IMR-90 (cell line): ENCODE results near the gene ITGA2. TPM values are rescaled to one million over a fixed set of nuclear protein-coding genes. Genes with fewer than 3 reads are reported as not detected.

Source experiments
- ATAC-seq: fragments of 200-7000 bp; cut with Tn5 transposase; 2 replicates; pipeline ENCODE4 v1.9.1; 2020; ENCODE audit warnings: low read depth, mild to moderate bottlenecking, moderate library complexity
- BruUV-seq: library from RNA; stranded (reverse); fragments of 400-500 nt; replicated peaks from 2 replicates; lab custom pipeline; 2021; lab: Mats Ljungman, UMichigan
- CTCF ChIA-PET: fragments of 300-600 bp; formaldehyde crosslinking; extraction: SDS; loops from one replicate; lab custom pipeline; 2021; ENCODE audit warnings: antibody characterized with exemption; lab: Yijun Ruan, JAX
- POLR2A ChIA-PET: fragments of 300-600 bp; sonication (Branson Sonifier 250); formaldehyde crosslinking; loops from one replicate; lab custom pipeline; 2022; ENCODE audit warnings: antibody characterized with exemption; ENCODE audit not compliant: unreplicated experiment; lab: Charles Lee
- DNase-seq: peaks from one replicate; pipeline ENCODE4 v3.0.0; 2013
- H2AFZ ChIP-seq: replicated peaks from 2 replicates; pipeline ENCODE3; 2013; ENCODE audit warnings: low read length, mild to moderate bottlenecking; ENCODE audit not compliant: poor library complexity
- H2AK5ac ChIP-seq: 2 replicates; pipeline ENCODE4 v1.6.1; 2013; ENCODE audit warnings: low read depth, low read length, inconsistent platforms
- H2AK9ac ChIP-seq: replicated peaks from 2 replicates; pipeline ENCODE3; 2013; ENCODE audit warnings: mild to moderate bottlenecking, low read depth, low read length, moderate library complexity; ENCODE audit not compliant: poor library complexity
- H2BK120ac ChIP-seq: 2 replicates; pipeline ENCODE4 v1.6.1; 2013; ENCODE audit warnings: low read depth, low read length, inconsistent platforms
- H2BK15ac ChIP-seq: 3 replicates; pipeline ENCODE4 v1.6.1; 2013; ENCODE audit warnings: low read depth, low read length, inconsistent platforms
- H2BK20ac ChIP-seq: 2 replicates; pipeline ENCODE4 v1.6.1; 2013; ENCODE audit warnings: low read depth, mild to moderate bottlenecking, inconsistent platforms, low read length, moderate library complexity
- H2BK5ac ChIP-seq: 2 replicates; pipeline ENCODE4 v1.6.1; 2013; ENCODE audit warnings: mild to moderate bottlenecking, low read depth, low read length, inconsistent platforms; ENCODE audit not compliant: poor library complexity, severe bottlenecking
- H3K14ac ChIP-seq: replicated peaks from 2 replicates; pipeline ENCODE4 v1.6.1; 2013; ENCODE audit warnings: low read depth, low read length, inconsistent platforms
- H3K18ac ChIP-seq: 2 replicates; pipeline ENCODE4 v1.6.1; 2013; ENCODE audit warnings: low read depth, low read length, control low read depth
- H3K23ac ChIP-seq: 2 replicates; pipeline ENCODE4 v1.6.1; 2013; ENCODE audit warnings: low read depth, low read length, inconsistent platforms
- H3K27ac ChIP-seq: 2 replicates; pipeline ENCODE4 v1.5.1; 2013; ENCODE audit warnings: mild to moderate bottlenecking, control low read depth, low read length; ENCODE audit not compliant: insufficient read depth
- H3K27me3 ChIP-seq: 2 replicates; pipeline ENCODE4 v1.6.1; 2013; ENCODE audit warnings: low read length; ENCODE audit not compliant: control insufficient read depth, insufficient read depth
- H3K36me3 ChIP-seq: 2 replicates; pipeline ENCODE4 v1.6.1; 2013; ENCODE audit warnings: low read length, mixed read lengths; ENCODE audit not compliant: control insufficient read depth, insufficient read depth
- H3K4ac ChIP-seq: 2 replicates; pipeline ENCODE4 v1.6.1; 2013; ENCODE audit warnings: low read depth, low read length, inconsistent platforms
- H3K4me1 ChIP-seq: 2 replicates; pipeline ENCODE4 v1.6.1; 2013; ENCODE audit warnings: low read length, mixed read lengths; ENCODE audit not compliant: control insufficient read depth, insufficient read depth
- H3K4me2 ChIP-seq: 2 replicates; pipeline ENCODE4 v1.6.1; 2013; ENCODE audit warnings: low read depth, mild to moderate bottlenecking, control low read depth, low read length, moderate library complexity
- H3K4me3 ChIP-seq: 2 replicates; pipeline ENCODE4 v1.5.1; 2013; ENCODE audit warnings: low read depth, mild to moderate bottlenecking, control low read depth, low read length, moderate library complexity; ENCODE audit not compliant: insufficient read depth
- H3K56ac ChIP-seq: 2 replicates; pipeline ENCODE4 v1.6.1; 2013; ENCODE audit warnings: low read length, inconsistent platforms; ENCODE audit not compliant: insufficient read depth; ENCODE audit errors: extremely low read depth
- H3K79me1 ChIP-seq, 2 experiments: 2 replicates each; pipeline ENCODE4 v1.6.1; 2013; ENCODE audit warnings: low read length in 2 of 2, inconsistent platforms in 1 of 2, low read depth in 1 of 2
- H3K9ac ChIP-seq: 2 replicates; pipeline ENCODE4 v1.6.1; 2013; ENCODE audit warnings: low read depth, low read length, control low read depth
- H3K9me1 ChIP-seq: 2 replicates; pipeline ENCODE4 v1.6.1; 2013; ENCODE audit warnings: low read length, inconsistent platforms; ENCODE audit not compliant: insufficient read depth
- H3K9me3 ChIP-seq: 2 replicates; pipeline ENCODE4 v1.6.1; 2013; ENCODE audit warnings: low read length; ENCODE audit not compliant: control insufficient read depth, insufficient read depth
- H4K20me1 ChIP-seq: 2 replicates; pipeline ENCODE4 v1.6.1; 2013; ENCODE audit warnings: low read length, inconsistent platforms; ENCODE audit not compliant: insufficient read depth
- H4K5ac ChIP-seq: 2 replicates; pipeline ENCODE4 v1.6.1; 2013; ENCODE audit warnings: mild to moderate bottlenecking, low read depth, low read length, control low read depth
- H4K8ac ChIP-seq, 2 experiments: 2 replicates each; pipeline ENCODE4 v1.6.1; 2013; ENCODE audit warnings: low read depth in 2 of 2, low read length in 2 of 2, control low read depth in 1 of 2, inconsistent platforms in 1 of 2
- H4K91ac ChIP-seq: 2 replicates; pipeline ENCODE4 v1.6.1; 2013; ENCODE audit warnings: low read depth, low read length, inconsistent platforms; ENCODE audit not compliant: insufficient read depth
- BHLHE40 ChIP-seq: fragments of 150-350 bp; IDR thresholded peaks from 2 replicates; pipeline ENCODE4 v1.6.1; 2016; ENCODE audit warnings: mild to moderate bottlenecking, low read depth, low read length
- CEBPB ChIP-seq: IDR thresholded peaks from 2 replicates; pipeline ENCODE4 v1.6.1; 2012; ENCODE audit warnings: low read depth, low read length, improper control_type of control experiment
- CHD1 ChIP-seq: IDR thresholded peaks from 2 replicates; pipeline ENCODE4 v1.6.1; 2012; ENCODE audit warnings: low read depth, low read length, improper control_type of control experiment
- FOS ChIP-seq: fragments of 150-350 bp; IDR thresholded peaks from 2 replicates; pipeline ENCODE4 v1.6.1; 2016; ENCODE audit warnings: low read depth, low read length
- MAFK ChIP-seq: IDR thresholded peaks from 2 replicates; pipeline ENCODE4 v1.6.1; 2012; ENCODE audit warnings: low read depth, low read length, improper control_type of control experiment
- MAZ ChIP-seq: IDR thresholded peaks from 2 replicates; pipeline ENCODE4 v1.6.1; 2012; ENCODE audit warnings: low read depth, mild to moderate bottlenecking, low read length, improper control_type of control experiment, moderate library complexity, borderline replicate concordance
- MXI1 ChIP-seq: IDR thresholded peaks from 2 replicates; pipeline ENCODE4 v1.6.1; 2012; ENCODE audit warnings: low read depth, mild to moderate bottlenecking, low read length, moderate library complexity, borderline replicate concordance
- NFE2L2 ChIP-seq: fragments of 150-350 bp; IDR thresholded peaks from 2 replicates; pipeline ENCODE4 v1.6.1; 2016; ENCODE audit warnings: low read depth, mild to moderate bottlenecking, low read length
- POLR2A ChIP-seq: IDR thresholded peaks from 2 replicates; pipeline ENCODE4 v1.6.1; 2012; ENCODE audit warnings: mild to moderate bottlenecking, low read depth, low read length
- RAD21 ChIP-seq: IDR thresholded peaks from 2 replicates; pipeline ENCODE4 v1.6.1; 2012; ENCODE audit warnings: low read length, improper control_type of control experiment
- RCOR1 ChIP-seq: IDR thresholded peaks from 2 replicates; pipeline ENCODE4 v1.6.1; 2012; ENCODE audit warnings: mild to moderate bottlenecking, low read length, improper control_type of control experiment; ENCODE audit not compliant: insufficient replicate concordance
- RFX5 ChIP-seq: IDR thresholded peaks from 2 replicates; pipeline ENCODE4 v1.8.0; 2012; ENCODE audit warnings: low read depth, mild to moderate bottlenecking, low read length, moderate library complexity
- SMC3 ChIP-seq: fragments of 150-350 bp; IDR thresholded peaks from 2 replicates; pipeline ENCODE4 v1.6.1; 2016; ENCODE audit warnings: low read depth, mild to moderate bottlenecking, antibody characterized with exemption, low read length, moderate library complexity
- WGBS, 2 experiments: methylation state at CpG; one replicate each; pipeline versions ENCODE4 v1.1.5 to v1.1.7; 2013; ENCODE audit warnings: missing lambda C conversion rate in 2 of 2; ENCODE audit not compliant: insufficient read length in 1 of 2; ENCODE audit errors: extremely low coverage in 2 of 2; 5-methylcytosine and 5-hydroxymethylcytosine counted together
- dilution Hi-C: fragments of 300-500 bp; cut with HindIII; formaldehyde crosslinking; loops from one replicate; pipeline ENCODE4 v1.14.3; 2018; ENCODE audit warnings: low sequenced_read_pairs; ENCODE audit not compliant: unreplicated experiment
- in situ Hi-C: fragments of 300-500 bp; cut with MboI; formaldehyde crosslinking; loops from 3 replicates; pipeline ENCODE4 v1.14.3; 2019; ENCODE audit warnings: low sequenced_read_pairs, inconsistent platforms, mixed read lengths
- intact Hi-C: fragments of 100-400 bp; cut with micrococcal nuclease; formaldehyde crosslinking; loops from 2 replicates; pipeline ENCODE4 v1.10.0; 2022
- polyA plus RNA-seq, 3 experiments: library from polyadenylated mRNA; depleted of rRNA; stranded (reverse); fragments of >200 nt; gene quantifications; 2 replicates each; pipeline ENCODE4 v1.2.3, GENCODE V29; 2012; ENCODE audit warnings: low replicate concordance in 1 of 3
- total RNA-seq: library from RNA; depleted of rRNA; stranded (reverse); fragments of >200 nt; gene quantifications from 2 replicates; pipeline ENCODE4 v1.2.3, GENCODE V29; 2012
- TF ChIP-seq, protein P1 (sequence below): conservative IDR thresholded peaks from 2 replicates; pipeline ENCODE4 v1.5.1; 2012; ENCODE audit warnings: mild to moderate bottlenecking, low read depth, low read length, improper control_type of control experiment
- TF ChIP-seq, protein P2 (sequence below): fragments of 150-350 bp; IDR thresholded peaks from 2 replicates; pipeline ENCODE4 v1.6.1; 2016; ENCODE audit warnings: low read depth, mild to moderate bottlenecking, low read length, moderate library complexity, borderline replicate concordance
- TF ChIP-seq, protein P3 (sequence below): fragments of 150-350 bp; IDR thresholded peaks from 2 replicates; pipeline ENCODE4 v1.6.1; 2017; ENCODE audit warnings: mild to moderate bottlenecking, antibody characterized with exemption, low read length, low read depth

The ITGA2 gene
- total and polyA plus RNA-seq, 2 of the 4 experiments (the other 2 are of a cell fraction): 23.3 to 93.4 TPM

DNA sequence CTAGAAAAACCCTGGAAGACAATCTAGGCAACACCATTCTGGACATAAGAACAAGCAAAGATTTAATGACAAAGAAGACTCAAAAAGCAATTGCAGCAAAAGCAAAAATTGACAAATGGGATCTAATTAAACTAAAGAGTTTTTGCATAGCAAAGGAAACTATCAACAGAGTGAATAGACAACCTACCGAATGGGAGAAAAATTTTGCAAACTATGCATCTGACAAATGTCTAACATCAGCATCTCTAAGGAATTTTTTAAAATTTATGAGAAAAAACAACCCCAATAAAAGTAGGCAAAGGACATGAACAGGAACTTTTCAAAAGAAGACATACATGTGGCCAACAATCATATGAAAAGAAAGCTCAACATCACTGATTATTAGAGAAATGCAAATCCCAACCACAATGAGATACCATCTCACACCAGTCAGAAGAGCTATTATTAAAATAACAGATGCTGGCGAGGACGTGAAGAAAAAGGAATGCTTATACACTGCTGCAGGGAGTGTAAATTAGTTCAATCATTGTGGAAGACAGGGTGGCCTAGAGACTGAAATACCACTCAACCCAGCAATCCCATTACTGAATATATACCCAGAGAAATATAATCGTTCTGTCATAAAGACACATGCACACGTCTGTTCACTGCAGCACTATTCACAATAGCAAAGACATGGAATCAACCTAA is 116.6 kb downstream of the ITGA2 start:
- intact Hi-C loops: no loop called here
- CTCF ChIA-PET: no interaction called here
- H3K4me2 ChIP-seq: no peak overlapping the region
- no peak overlapping the region for H3K4me3 ChIP-seq
- H2AFZ ChIP-seq: no peak overlapping the region
- dilution Hi-C loops: no loop called here
- H3K4ac ChIP-seq: no peak overlapping the region
- peaks cover 3% of the 10 kb centered on the region; the same call in 1 of the 2 replicates for H3K9me1 ChIP-seq
- no peak overlapping the region for H2AK9ac ChIP-seq
- no peak overlapping the region for H4K8ac ChIP-seq
- H2AK5ac ChIP-seq: no peak overlapping the region
- H3K9me3 ChIP-seq: no peaks in the 10 kb centered on the region
- no peak overlapping the region for H4K91ac ChIP-seq
- no peak overlapping the region for H2BK20ac ChIP-seq
- H3K27ac ChIP-seq: no peak overlapping the region
- peaks cover 18 to 35% of the 10 kb centered on the region in 2 experiments for H3K79me1 ChIP-seq
- no peak overlapping the region for H3K9ac ChIP-seq
- H4K20me1 ChIP-seq: no peaks in the 10 kb centered on the region
- H3K23ac ChIP-seq: no peak overlapping the region
- H3K27me3 ChIP-seq: no peaks in the 10 kb centered on the region
- in situ Hi-C loops: no loop called here
- WGBS, 2 experiments: no CpG with 5 or more reads among the region's 5 CpGs
- no peak overlapping the region for H2BK5ac ChIP-seq
- H3K4me1 ChIP-seq: no peaks in the 10 kb centered on the region; the same call in 1 of the 2 replicates
- POLR2A ChIA-PET: no interaction called here
- BruUV-seq: no TSS peak
- ATAC-seq: no peak
- H3K56ac ChIP-seq: no peak overlapping the region
- no peak overlapping the region for H2BK15ac ChIP-seq
- peaks cover 7% of the 10 kb centered on the region for H3K36me3 ChIP-seq
- H3K18ac ChIP-seq: no peak overlapping the region
- H3K14ac ChIP-seq: no peak overlapping the region
- no peak overlapping the region for H4K5ac ChIP-seq
- no peak for DNase-seq
- H2BK120ac ChIP-seq: no peak overlapping the region
- TF ChIP-seq, protein P1, sequence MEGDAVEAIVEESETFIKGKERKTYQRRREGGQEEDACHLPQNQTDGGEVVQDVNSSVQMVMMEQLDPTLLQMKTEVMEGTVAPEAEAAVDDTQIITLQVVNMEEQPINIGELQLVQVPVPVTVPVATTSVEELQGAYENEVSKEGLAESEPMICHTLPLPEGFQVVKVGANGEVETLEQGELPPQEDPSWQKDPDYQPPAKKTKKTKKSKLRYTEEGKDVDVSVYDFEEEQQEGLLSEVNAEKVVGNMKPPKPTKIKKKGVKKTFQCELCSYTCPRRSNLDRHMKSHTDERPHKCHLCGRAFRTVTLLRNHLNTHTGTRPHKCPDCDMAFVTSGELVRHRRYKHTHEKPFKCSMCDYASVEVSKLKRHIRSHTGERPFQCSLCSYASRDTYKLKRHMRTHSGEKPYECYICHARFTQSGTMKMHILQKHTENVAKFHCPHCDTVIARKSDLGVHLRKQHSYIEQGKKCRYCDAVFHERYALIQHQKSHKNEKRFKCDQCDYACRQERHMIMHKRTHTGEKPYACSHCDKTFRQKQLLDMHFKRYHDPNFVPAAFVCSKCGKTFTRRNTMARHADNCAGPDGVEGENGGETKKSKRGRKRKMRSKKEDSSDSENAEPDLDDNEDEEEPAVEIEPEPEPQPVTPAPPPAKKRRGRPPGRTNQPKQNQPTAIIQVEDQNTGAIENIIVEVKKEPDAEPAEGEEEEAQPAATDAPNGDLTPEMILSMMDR: no peak
- TF ChIP-seq, protein P2, sequence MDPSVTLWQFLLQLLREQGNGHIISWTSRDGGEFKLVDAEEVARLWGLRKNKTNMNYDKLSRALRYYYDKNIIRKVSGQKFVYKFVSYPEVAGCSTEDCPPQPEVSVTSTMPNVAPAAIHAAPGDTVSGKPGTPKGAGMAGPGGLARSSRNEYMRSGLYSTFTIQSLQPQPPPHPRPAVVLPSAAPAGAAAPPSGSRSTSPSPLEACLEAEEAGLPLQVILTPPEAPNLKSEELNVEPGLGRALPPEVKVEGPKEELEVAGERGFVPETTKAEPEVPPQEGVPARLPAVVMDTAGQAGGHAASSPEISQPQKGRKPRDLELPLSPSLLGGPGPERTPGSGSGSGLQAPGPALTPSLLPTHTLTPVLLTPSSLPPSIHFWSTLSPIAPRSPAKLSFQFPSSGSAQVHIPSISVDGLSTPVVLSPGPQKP: no peak
- TF ChIP-seq, protein P3, sequence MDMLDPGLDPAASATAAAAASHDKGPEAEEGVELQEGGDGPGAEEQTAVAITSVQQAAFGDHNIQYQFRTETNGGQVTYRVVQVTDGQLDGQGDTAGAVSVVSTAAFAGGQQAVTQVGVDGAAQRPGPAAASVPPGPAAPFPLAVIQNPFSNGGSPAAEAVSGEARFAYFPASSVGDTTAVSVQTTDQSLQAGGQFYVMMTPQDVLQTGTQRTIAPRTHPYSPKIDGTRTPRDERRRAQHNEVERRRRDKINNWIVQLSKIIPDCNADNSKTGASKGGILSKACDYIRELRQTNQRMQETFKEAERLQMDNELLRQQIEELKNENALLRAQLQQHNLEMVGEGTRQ: no peak
- TF ChIP-seq CHD1: no peak
- TF ChIP-seq NFE2L2: no peak
- TF ChIP-seq RAD21: no peak
- TF ChIP-seq POLR2A: no peak
- TF ChIP-seq MXI1: no peak
- no peak for TF ChIP-seq SMC3
- TF ChIP-seq RFX5: no peak
- TF ChIP-seq RCOR1: no peak
- TF ChIP-seq FOS: no peak
- TF ChIP-seq MAZ: no peak
- no peak for TF ChIP-seq CEBPB
- no peak for TF ChIP-seq MAFK
- no peak for TF ChIP-seq BHLHE40
